B cell (primary cell): ENCODE data around the gene RALBP1. TPM values are rescaled to one million over a fixed set of nuclear protein-coding genes. Genes with fewer than 3 reads are reported as not detected.

Experiments
- ATAC-seq: fragments of 200-7000 bp; cut with Tn5 transposase; one replicate; pipeline ENCODE4 v1.10.0; 2021; ENCODE audit warnings: low read depth, mild to moderate bottlenecking, moderate number of reproducible peaks, moderate library complexity
- CTCF ChIA-PET: fragments of 350-600 bp; sonication (Branson Sonifier 250); formaldehyde crosslinking; loops from one replicate; lab custom pipeline; 2021; ENCODE audit warnings: antibody characterized with exemption, inconsistent platforms; lab: Charles Lee
- POLR2A ChIA-PET: fragments of 350-600 bp; sonication (Branson Sonifier 250); formaldehyde crosslinking; loops from one replicate; lab custom pipeline; 2021; ENCODE audit warnings: antibody characterized with exemption; lab: Charles Lee
- DNase-seq: peaks from one replicate; pipeline ENCODE4 v3.0.0; 2013
- H2AFZ ChIP-seq: 2 replicates; pipeline ENCODE4 v1.6.1; 2012; ENCODE audit warnings: mild to moderate bottlenecking, low read depth, low read length; ENCODE audit not compliant: insufficient read depth, poor library complexity, severe bottlenecking
- H3K27ac ChIP-seq, 2 donors: 1 replicate in 1 of 2; 2 replicates in 1 of 2; pipeline ENCODE4 v1.5.1; 2012 to 2013; ENCODE audit warnings: low read length in 2 of 2, mild to moderate bottlenecking in 2 of 2, moderate library complexity in 1 of 2
- H3K27me3 ChIP-seq, 4 experiments: fragments of 200-600 bp in 1 of 4; sonication (generic) in 1 of 4; replicated peaks in 1 of 4; 1 replicate in 2 of 4; 2 replicates in 2 of 4; pipeline versions ENCODE4 v1.6.1 to v1.7.0; 2013 to 2016; ENCODE audit warnings: low read length in 3 of 4, mild to moderate bottlenecking in 2 of 4, mixed read lengths in 1 of 4, moderate library complexity in 1 of 4; ENCODE audit not compliant: insufficient read depth in 4 of 4, control insufficient read depth in 3 of 4; ENCODE audit errors: control extremely low read depth in 1 of 4
- H3K36me3 ChIP-seq, 2 experiments: replicated peaks in 1 of 2; 1 replicate in 1 of 2; 2 replicates in 1 of 2; pipeline versions ENCODE4 v1.6.1 to v1.7.1; 2013; ENCODE audit warnings: low read length in 1 of 2; ENCODE audit not compliant: insufficient read depth in 2 of 2, control insufficient read depth in 1 of 2; ENCODE audit errors: control extremely low read depth in 1 of 2, extremely low read depth in 1 of 2
- H3K4me1 ChIP-seq, 2 donors: fragments of 200-600 bp in 1 of 2; sonication (generic) in 1 of 2; 1 replicate in 1 of 2; 2 replicates in 1 of 2; pipeline versions ENCODE4 v1.5.1 to v1.6.1; 2013 to 2017; ENCODE audit warnings: low read length in 2 of 2; ENCODE audit not compliant: control insufficient read depth in 2 of 2, insufficient read depth in 2 of 2
- H3K4me2 ChIP-seq: replicated peaks from 2 replicates; pipeline ENCODE3; 2012; ENCODE audit warnings: mild to moderate bottlenecking, low read depth, low read length; ENCODE audit not compliant: poor library complexity, severe bottlenecking
- H3K4me3 ChIP-seq, 5 experiments: fragments of 200-600 bp in 1 of 5; sonication (generic) in 1 of 5; 1 replicate in 3 of 5; 2 replicates in 2 of 5; pipeline versions ENCODE4 v1.5.1 to v1.7.0; 2011 to 2016; ENCODE audit warnings: low read length in 4 of 5, mild to moderate bottlenecking in 4 of 5, low read depth in 2 of 5, control low read depth in 1 of 5, moderate library complexity in 1 of 5; ENCODE audit not compliant: insufficient read depth in 1 of 5; ENCODE audit errors: control extremely low read depth in 1 of 5, extremely low read depth in 1 of 5
- H3K79me2 ChIP-seq: fragments of 200-600 bp; sonication (generic); one replicate; pipeline ENCODE4 v1.6.0; 2016; ENCODE audit warnings: low read length; ENCODE audit not compliant: control insufficient read depth, insufficient read depth
- H3K9ac ChIP-seq: fragments of 200-600 bp; sonication (generic); 2 replicates; pipeline ENCODE4 v1.6.1; 2017; ENCODE audit warnings: mild to moderate bottlenecking, low read length, moderate library complexity
- H3K9me3 ChIP-seq, 3 donors: one replicate each; pipeline versions ENCODE4 v1.6.1 to v1.7.1; 2013; ENCODE audit warnings: low read length in 2 of 3; ENCODE audit not compliant: control insufficient read depth in 2 of 3, insufficient read depth in 1 of 3; ENCODE audit errors: control extremely low read depth in 1 of 3
- H4K20me1 ChIP-seq: 2 replicates; pipeline ENCODE4 v1.6.0; 2012; ENCODE audit warnings: mild to moderate bottlenecking, low read length; ENCODE audit not compliant: insufficient read depth, control insufficient read depth, poor library complexity, severe bottlenecking
- H3K27ac Mint-ChIP-seq: one replicate; pipeline ENCODE4 v1.8.0; 2021; ENCODE audit warnings: mixed read lengths
- H3K27me3 Mint-ChIP-seq: one replicate; pipeline ENCODE4 v1.8.0; 2021; ENCODE audit warnings: mixed read lengths
- H3K4me1 Mint-ChIP-seq: one replicate; pipeline ENCODE4 v1.8.0; 2021; ENCODE audit warnings: mixed read lengths
- H3K4me3 Mint-ChIP-seq: one replicate; pipeline ENCODE4 v1.8.0; 2021; ENCODE audit warnings: mixed read lengths
- H3K9me3 Mint-ChIP-seq: one replicate; pipeline ENCODE4 v1.8.0; 2022; ENCODE audit warnings: mixed read lengths; ENCODE audit not compliant: insufficient read depth
- EZH2 ChIP-seq: IDR thresholded peaks from 2 replicates; pipeline ENCODE4 v1.6.1; 2012; ENCODE audit warnings: borderline replicate concordance, low read depth, mild to moderate bottlenecking, moderate library complexity, low read length; ENCODE audit not compliant: insufficient read depth, poor library complexity, severe bottlenecking
- WGBS: methylation state at CpG from one replicate; pipeline ENCODE4 v1.1.5; 2013; ENCODE audit warnings: missing lambda C conversion rate; ENCODE audit not compliant: insufficient coverage; 5-methylcytosine and 5-hydroxymethylcytosine counted together
- intact Hi-C: fragments of 100-400 bp; cut with micrococcal nuclease; formaldehyde crosslinking; loops from one replicate; pipeline ENCODE4 v1.10.0; 2022
- polyA plus RNA-seq: library from polyadenylated mRNA; depleted of rRNA; stranded (reverse); fragments of >200 nt; gene quantifications from 2 replicates; pipeline ENCODE4 v1.2.3, GENCODE V29; 2012
- total RNA-seq, 2 donors: library from RNA; stranded (reverse); fragments of 120-200 nt in 1 of 2; gene quantifications; 1 replicate in 1 of 2; 2 replicates in 1 of 2; pipeline versions ENCODE4 v1.2.3 to v1.2.4, GENCODE V29; 2013 to 2022
- TF ChIP-seq, protein P1 (sequence below): fragments of 200-600 bp; IDR thresholded peaks from one replicate; pipeline ENCODE4 v1.8.0; 2022; ENCODE audit warnings: antibody characterized with exemption, mild to moderate bottlenecking

RALBP1 gene
- total and polyA plus RNA-seq, 2 donors (not counting 1 experiment from before 2014, with no cell fraction given): 14.9 to 38.0 TPM

DNA sequence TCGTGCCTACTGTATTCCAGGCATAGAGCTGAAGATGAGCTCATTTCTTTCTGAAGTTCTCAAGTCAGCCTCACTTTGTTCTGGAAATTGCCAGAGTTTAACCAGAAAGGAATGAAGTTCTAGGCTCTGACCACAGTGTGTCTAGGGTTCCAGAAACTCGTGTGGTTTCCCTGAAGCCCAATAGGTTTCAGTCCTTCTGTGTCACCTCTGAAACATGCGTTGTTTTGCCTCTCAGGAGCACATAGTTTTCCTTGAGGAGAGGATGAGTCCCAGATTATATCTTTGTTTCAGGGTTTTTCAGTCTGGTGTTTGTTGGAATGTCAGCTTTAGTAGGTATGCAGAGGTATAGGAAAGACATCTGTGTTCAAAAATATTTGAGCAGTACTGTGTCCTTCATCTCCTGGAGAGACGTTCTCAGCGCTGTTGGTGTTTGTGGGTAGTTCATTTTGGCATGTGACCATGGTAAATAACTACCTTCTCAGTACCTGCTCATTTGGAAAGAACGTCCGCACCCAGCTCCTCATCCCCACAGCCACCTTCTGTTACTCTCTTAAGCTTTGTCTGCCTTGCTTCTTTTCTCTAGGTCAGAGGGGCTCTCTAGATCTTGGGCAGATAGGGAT lies 56.6 kb downstream of the RALBP1 start:
- H3K27me3 ChIP-seq: no peaks in the 10 kb centered on the region
- H3K4me3 ChIP-seq: no peak overlapping the region
- H4K20me1 ChIP-seq: no peaks in the 10 kb centered on the region
- ATAC-seq (no peak), DNase-seq (no peak)
- WGBS: 97% methylated on average over 3 of the region's 7 CpGs
- H3K9ac ChIP-seq: no peak overlapping the region
- H3K79me2 ChIP-seq: no peaks in the 10 kb centered on the region
- no peak for TF ChIP-seq EZH2
- TF ChIP-seq, protein P1, sequence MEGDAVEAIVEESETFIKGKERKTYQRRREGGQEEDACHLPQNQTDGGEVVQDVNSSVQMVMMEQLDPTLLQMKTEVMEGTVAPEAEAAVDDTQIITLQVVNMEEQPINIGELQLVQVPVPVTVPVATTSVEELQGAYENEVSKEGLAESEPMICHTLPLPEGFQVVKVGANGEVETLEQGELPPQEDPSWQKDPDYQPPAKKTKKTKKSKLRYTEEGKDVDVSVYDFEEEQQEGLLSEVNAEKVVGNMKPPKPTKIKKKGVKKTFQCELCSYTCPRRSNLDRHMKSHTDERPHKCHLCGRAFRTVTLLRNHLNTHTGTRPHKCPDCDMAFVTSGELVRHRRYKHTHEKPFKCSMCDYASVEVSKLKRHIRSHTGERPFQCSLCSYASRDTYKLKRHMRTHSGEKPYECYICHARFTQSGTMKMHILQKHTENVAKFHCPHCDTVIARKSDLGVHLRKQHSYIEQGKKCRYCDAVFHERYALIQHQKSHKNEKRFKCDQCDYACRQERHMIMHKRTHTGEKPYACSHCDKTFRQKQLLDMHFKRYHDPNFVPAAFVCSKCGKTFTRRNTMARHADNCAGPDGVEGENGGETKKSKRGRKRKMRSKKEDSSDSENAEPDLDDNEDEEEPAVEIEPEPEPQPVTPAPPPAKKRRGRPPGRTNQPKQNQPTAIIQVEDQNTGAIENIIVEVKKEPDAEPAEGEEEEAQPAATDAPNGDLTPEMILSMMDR: no peak
- Mint-ChIP-seq H3K27ac (no peak overlapping the region), H3K4me1 (no peaks in the 10 kb centered on the region), H3K4me3 (no peak overlapping the region), H3K27me3 (no peaks in the 10 kb centered on the region), H3K9me3 (no peaks in the 10 kb centered on the region)
- no peaks in the 10 kb centered on the region for H3K4me1 ChIP-seq
- intact Hi-C loops: no loop called here
- H3K27ac ChIP-seq: no peak overlapping the region
- POLR2A ChIA-PET: no interaction called here
- CTCF ChIA-PET: interaction anchor here (0.6 to 1.4 kb wide), 2 partner anchors 15 to 239 kb away, joined by 3 read pairs; no protein-coding TSS in a partner anchor
- no peak overlapping the region for H2AFZ ChIP-seq
- H3K9me3 ChIP-seq: no peaks in the 10 kb centered on the region
- H3K4me2 ChIP-seq: no peak overlapping the region
- peaks cover 9 to 50% of the 10 kb centered on the region in 2 experiments for H3K36me3 ChIP-seq

DNA sequence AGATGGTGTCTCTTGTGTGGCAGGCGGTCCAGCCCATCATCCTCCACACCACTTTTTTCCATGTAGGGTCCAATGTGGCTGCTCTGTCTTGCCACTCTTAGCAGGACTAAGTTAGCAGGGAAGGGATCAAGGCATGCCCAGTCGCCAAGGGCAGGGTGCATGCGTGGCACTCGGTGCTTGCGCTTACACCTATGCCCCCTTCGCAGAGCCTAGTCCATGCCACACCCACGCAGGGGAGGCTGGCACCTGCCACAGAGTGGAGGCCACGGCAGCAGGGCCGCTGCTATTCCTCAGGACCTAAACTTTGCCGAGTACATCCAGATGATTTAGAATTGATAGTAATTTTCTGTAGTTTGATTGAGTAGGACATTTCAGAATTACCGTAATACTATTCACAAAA lies 59.5 kb downstream of the RALBP1 start:
- no peaks in the 10 kb centered on the region for H4K20me1 ChIP-seq
- H3K9me3 Mint-ChIP-seq: no peaks in the 10 kb centered on the region
- H2AFZ ChIP-seq: no peak overlapping the region
- no peaks in the 10 kb centered on the region for H3K4me1 Mint-ChIP-seq
- no peaks in the 10 kb centered on the region for H3K79me2 ChIP-seq
- H3K9me3 ChIP-seq: no peaks in the 10 kb centered on the region
- no peak overlapping the region for H3K27ac ChIP-seq
- no peak overlapping the region for H3K4me3 ChIP-seq
- H3K4me1 ChIP-seq: no peaks in the 10 kb centered on the region
- TF ChIP-seq, protein P1: no peak
- no peak for TF ChIP-seq EZH2
- ATAC-seq (no peak), DNase-seq (no peak)
- H3K9ac ChIP-seq: no peak overlapping the region
- no peak overlapping the region for H3K4me3 Mint-ChIP-seq
- H3K36me3 ChIP-seq: peaks cover 7 to 65% of the 10 kb centered on the region in 2 experiments
- no peak overlapping the region for H3K27ac Mint-ChIP-seq
- ChIA-PET CTCF (no interaction called here), POLR2A (no interaction called here)
- H3K27me3 Mint-ChIP-seq: no peaks in the 10 kb centered on the region
- intact Hi-C loops: no loop called here
- no peaks in the 10 kb centered on the region for H3K27me3 ChIP-seq
- 98% methylated on average over 8 of the region's 11 CpGs for WGBS
- H3K4me2 ChIP-seq: no peak overlapping the region
